Right lobe of liver (tissue), 4 donors: ENCODE data around the gene KCTD21.

Experiments
- CTCF ChIP-seq, 4 donors: fragments of 200-600 bp in 3 of 4; fragments of 450-650 bp in 1 of 4; IDR thresholded peaks; one replicate each; pipeline versions ENCODE4 v1.5.1 to v1.8.0; 2016 to 2022; ENCODE audit warnings: antibody characterized with exemption in 4 of 4, mild to moderate bottlenecking in 2 of 4
- POLR2A ChIP-seq: fragments of 450-650 bp; IDR thresholded peaks from one replicate; pipeline ENCODE4 v1.6.1; 2017; ENCODE audit warnings: antibody characterized with exemption, mild to moderate bottlenecking
- donor health status: DM: no; HTN: no; CAD: no.
- donor health status: DM: no; HTN: no; CAD: no.
- donor health status: DM: no; HTN: yes; CAD: no.

DNA sequence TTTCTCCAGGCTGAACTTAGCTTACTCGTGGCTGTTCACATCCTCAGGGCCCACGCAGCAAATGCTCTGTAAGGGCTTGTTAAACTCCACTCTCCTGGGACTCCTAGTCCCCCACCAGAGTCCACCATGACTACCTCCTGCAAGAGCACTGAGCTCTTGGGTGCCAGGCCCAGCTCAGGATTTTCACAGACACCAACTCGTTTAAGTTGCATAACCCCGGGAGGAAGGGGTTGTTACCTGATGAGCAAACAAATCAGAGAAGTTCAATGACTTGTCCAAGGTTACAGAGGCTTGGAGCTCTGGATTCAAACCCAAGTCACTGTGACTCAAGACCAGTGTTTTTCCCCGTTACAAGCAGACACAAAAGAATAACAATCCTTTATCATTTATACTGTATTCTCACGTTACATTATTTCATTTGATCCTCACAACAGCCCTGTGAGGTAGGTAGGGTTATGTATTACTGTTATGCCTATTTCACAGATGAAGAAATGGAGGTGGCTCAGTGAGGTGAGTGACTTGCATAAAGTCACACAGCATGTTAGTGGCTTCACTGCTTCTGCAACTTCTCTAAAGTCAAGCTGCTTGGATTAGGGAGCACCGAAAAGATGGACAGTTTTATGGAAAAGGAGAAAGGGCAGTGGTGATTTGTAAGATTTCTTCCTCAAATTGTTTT is 17.4 kb downstream of the KCTD21 start:
- TF ChIP-seq CTCF (IDR thresholded peaks at IDR 0.05) (no peak), POLR2A (peak; percentile 69)
